RCC 7860 (cell line): ENCODE measurements around the gene LZIC.

Experiments
- DNase-seq: peaks from one replicate; pipeline ENCODE4 v3.0.0-alpha.2; 2015; ENCODE audit warnings: low spot score
- FAIRE-seq: peaks from 2 replicates; lab custom pipeline; 2012; peaks lifted over from hg19 to GRCh38; lab: Jason Lieb, UNC

The LZIC gene

GRCh38 chr1:9887070-9887469 is 56.1 kb downstream of the LZIC start:
- FAIRE-seq (no peak), DNase-seq (no peak)

GRCh38 chr1:9886092-9886742 is 57.0 kb downstream of the LZIC start:
- DNase-seq (no peak), FAIRE-seq (no peak)

- DNase-seq = no peak
- FAIRE-seq = no peak
Measured at GRCh38 chr1:9884805-9885204, 58.4 kb downstream of the LZIC start.

GRCh38 chr1:9883585-9884449 is 59.4 kb downstream of the LZIC start:
- DNase-seq = no peak
- FAIRE-seq = no peak

GRCh38 chr1:9882945-9883303 is 60.3 kb downstream of the LZIC start:
- FAIRE-seq (no peak), DNase-seq (no peak)

- FAIRE-seq (no peak), DNase-seq (no peak)
Measured at GRCh38 chr1:9882296-9882944, 60.8 kb downstream of the LZIC start.

GRCh38 chr1:9881838-9882249 is 61.3 kb downstream of the LZIC start:
- FAIRE-seq = peak; percentile 86
- peak; percentile 81 for DNase-seq
